Fibroblast of skin of right biceps (primary cell): Measurements from ENCODE around the gene HORMAD2.

ENCODE experiments used
- DNase-seq: peaks from one replicate; pipeline ENCODE4 v3.0.0-alpha.2; 2013

The HORMAD2 gene

DNA sequence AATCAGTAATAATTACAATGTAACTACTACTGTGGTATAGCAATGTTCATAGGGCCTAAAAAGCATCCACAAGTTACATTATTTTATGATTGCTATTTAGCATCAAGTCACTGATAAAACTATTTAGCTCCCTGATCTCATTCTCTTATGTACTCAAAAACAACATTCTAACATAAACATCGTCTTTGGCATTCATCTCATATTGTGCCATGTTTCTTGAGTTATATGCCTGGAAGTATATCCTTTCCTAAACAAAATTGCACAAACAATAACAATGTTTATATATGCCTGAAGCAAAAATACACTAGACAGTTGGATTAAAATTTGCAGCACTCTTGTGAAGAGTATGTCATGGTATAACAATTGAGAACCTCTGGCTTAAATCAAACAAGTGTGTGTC is 34.1 kb downstream of the HORMAD2 start:
- no peak for DNase-seq

DNA sequence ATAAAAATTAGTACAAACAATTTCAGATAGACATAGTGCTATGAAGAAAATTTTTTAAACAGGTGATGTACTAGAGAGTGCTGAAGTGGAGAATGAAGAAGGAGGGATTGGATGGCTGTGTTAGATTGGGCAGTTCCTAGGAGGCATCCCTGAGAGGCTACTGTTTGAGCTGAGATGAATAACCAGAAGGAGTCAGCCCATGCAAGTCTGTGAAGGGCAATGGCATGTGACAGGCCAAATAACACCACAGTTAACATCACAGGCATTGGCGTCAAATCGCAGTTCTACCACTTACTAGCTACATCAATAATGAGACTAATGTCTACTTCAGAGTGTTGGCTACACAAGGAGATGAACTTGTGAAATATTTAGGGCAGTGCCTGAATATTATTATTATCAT is 35.4 kb downstream of the HORMAD2 start:
- DNase-seq, result no peak

DNA sequence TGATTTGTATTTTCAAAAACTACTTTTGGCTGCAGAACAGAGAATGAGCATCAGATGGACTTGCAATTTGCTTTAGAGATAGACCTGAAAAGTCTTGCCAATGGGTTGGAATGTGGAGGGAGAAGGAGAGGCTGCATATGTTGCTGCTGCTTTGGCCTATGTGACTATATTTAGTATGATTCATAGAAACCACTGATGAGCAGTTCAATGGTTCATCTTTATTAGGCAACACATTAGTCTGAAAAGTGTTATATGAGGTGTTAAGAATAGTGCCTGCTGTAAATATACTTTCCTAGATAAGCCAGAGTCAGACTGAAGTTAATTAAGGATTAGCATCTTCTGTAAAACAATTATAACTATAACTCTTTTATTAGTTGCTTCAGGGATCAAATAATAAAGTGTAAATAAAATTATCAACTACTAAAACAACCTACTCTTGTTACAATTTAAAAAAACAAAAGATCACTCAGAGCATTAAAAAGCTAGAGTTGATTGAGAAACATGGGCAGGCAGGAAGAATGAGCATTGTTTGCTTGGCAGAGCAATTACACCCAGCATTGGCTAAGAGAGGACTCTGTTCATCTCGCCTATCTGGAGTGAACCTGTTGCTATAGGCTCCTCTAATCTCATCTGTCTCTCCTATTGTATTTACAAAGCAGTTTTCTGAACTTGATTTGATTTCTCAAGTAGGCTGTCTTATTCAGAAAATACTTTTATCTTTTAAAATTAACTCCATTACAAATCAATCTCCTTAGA is 36.3 kb downstream of the HORMAD2 start:
- peak; percentile 74 for DNase-seq

DNA sequence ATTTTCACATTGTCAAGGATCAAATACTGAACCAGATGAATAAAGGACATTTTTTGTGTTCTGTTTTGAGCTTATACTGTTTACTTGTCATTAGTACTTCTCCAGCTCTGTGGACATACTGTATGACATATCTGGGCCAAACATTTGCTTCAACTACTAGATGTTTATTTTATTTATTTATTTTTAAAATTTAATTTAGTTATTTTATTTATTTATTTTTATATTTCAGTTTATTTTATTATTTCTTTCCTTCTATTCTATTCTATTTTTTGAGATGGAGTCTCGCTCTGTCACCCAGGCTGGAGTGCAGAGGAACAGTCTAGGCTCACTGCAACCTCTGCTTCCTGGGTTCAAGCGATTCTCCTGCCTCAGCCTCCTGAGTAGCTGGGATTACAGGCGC is 37.0 kb downstream of the HORMAD2 start:
- no peak for DNase-seq

DNA sequence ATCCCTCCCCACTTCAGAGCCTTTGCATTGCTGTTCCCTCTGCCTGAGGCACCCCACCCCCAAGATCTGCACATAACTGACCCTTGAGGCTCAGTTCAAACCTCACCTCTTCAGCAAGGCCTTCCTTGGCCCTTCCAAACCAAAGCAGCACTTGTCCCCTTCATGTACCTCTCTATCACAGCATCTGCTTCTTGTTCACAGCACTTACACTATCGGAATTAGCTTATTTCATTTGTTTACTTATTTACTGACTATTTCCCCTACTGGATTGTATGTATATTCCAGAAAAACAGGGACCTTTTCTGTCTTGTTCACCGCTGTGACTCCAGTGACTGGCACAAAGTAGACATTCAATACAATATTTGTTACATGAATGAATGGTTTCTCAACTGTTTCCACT is 38.0 kb downstream of the HORMAD2 start:
- DNase-seq, result no peak

DNA sequence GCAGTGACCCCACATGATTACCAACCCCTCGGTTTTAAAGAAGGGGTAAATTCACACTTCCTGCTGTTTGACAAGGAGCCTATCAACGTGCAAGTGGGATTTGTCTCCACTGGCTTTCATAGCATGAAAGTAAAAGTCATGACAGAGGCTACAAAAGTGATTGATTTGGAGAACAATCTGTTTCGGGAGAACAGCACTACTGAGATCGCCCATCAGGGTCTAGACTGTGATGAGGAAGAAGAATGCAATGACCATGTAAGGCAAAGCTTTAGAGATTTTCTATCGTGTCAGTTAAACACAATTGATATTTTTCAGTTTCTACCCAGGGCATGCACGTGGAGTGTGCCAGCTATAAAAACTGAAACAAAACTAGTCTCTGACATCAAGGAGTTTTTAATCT is 41.7 kb downstream of the HORMAD2 start:
- DNase-seq, result no peak

DNA sequence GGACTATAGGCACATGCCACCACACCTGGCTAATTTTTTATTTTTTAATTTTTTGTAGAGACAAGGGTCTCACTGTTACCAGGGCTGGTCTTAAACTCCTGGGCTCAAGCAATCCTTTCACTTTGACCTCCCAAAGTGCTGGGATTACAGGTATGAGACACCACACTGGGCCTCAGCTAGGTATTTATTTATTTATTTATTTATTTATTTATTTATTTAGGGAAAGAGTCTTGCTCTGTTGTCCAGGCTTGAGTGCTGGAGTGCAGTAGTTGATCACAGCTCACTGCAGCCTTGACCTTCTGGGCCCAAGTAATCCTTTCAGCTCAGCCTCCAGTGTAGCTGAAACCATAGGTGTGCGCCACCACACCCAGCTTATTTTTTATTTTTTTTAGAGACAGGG is 43.2 kb downstream of the HORMAD2 start:
- no peak for DNase-seq

DNA sequence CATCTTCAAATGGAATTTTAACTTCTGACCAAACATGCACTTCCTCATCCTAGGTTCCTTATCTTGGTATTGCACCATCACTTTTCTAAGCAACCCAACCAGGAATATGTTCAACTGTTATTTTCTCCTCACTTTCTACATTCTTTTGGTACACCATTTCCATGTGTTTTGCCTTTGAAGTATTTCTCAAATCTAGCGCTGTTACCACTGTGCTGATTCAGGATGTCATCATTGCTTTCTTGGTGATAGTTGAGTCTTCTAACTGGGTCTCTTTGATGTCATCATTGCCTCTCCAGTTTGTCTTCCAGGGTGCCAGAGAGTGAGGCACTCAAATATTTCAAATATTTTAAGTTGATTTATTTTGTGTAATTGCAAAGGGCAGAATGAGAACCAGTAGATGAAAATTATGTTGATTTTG is 47.5 kb downstream of the HORMAD2 start:
- peak; percentile 72 for DNase-seq

GRCh38 chr22:30128511-30128910 is 48.2 kb downstream of the HORMAD2 start:
- no peak for DNase-seq

GRCh38 chr22:30129636-30130035 is 49.4 kb downstream of the HORMAD2 start:
- DNase-seq, result no peak

DNA sequence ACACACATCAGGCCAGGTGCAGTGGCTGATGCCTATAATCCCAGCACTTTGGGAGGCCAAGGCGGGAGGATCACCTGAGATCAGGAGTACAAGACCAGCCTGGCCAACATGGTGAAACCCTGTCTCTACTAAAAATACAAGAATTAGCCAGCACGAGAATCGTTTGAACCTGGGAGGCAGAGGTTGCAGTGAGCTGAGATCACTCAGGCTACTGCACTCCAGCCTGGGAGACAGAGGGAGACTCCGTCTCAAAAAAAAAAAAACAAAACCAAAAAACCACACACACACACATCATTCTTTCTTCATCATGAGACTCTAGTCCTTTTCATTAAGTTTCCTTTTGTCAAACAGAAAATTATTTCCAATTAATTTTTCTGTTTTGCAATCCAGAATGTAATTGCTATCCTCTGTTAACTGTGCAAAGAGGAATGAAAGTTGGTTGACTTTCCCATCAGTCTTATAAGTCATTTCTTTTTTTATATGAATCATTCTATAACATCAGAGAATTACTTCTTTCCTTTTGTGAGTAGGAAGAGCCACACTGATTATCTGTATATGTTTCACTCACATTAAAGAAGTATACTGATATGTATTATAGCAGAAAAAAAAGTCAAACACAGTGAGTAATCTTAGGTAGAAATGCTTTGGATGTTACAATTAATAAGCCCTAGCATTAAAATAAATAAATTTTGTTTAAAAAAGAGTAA is 52.2 kb downstream of the HORMAD2 start:
- DNase-seq, result no peak

DNA sequence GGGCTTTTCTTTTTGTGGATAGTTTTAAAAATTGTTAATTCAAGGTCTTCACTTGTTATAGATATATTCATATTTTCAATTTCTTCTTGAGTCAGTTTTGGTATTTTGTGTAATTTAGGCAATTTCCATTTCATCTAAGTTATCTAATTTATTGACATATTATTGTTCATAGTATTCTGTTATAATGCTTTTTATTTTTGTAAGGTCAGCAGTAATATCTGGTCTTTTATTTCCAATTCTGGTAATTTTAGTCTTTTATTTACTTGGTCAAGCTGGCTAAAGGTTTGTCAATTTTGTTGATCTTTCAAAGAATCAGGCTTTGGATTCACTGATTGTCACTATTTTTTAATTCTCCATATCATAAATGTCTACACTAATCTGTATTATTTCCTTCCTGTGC is 60.1 kb downstream of the HORMAD2 start:
- no peak for DNase-seq

- no peak for DNase-seq
Observed at GRCh38 chr22:30143265-30143664, 63.0 kb downstream of the HORMAD2 start.

DNA sequence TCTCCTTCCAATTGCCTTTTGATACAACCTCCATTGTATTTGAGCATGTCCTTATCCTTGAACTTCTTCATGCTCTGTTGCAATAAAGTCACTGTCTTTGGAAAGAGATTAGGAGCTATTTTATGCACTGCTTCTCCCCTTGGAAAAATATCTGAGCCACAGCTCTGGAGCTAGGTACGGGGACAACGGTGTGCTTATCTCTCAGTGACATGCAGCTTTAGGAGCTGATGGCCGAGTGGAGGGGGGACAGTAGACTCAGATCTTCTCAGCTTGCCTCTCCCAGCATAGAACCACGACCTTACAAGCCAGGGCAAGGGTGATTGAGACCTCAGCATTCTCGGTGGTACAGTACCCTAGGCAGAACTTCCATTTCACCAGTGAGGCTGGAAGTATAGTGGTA is 64.1 kb downstream of the HORMAD2 start:
- no peak for DNase-seq

DNA sequence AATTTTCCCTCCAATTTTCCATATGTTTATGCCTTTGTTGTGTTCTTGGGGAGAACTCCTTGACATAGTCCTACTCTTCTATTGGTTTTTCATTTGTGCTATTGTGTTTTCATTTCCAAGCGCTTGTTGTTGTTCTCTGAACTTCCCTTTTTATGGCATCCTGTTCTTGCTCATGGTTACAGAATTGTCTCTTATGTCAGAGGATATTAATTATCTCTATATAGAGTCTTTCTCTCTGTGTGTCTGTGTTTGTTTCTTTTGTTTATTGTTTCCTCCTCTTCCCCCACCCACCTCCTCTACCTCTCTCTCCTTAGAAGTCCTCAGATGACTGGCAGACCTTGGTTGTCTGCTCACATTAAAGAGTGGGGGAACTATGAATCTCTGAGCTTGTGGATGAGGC is 69.9 kb downstream of the HORMAD2 start:
- no peak for DNase-seq

GRCh38 chr22:30158277-30158676 is 78.0 kb downstream of the HORMAD2 start:
- no peak for DNase-seq

DNA sequence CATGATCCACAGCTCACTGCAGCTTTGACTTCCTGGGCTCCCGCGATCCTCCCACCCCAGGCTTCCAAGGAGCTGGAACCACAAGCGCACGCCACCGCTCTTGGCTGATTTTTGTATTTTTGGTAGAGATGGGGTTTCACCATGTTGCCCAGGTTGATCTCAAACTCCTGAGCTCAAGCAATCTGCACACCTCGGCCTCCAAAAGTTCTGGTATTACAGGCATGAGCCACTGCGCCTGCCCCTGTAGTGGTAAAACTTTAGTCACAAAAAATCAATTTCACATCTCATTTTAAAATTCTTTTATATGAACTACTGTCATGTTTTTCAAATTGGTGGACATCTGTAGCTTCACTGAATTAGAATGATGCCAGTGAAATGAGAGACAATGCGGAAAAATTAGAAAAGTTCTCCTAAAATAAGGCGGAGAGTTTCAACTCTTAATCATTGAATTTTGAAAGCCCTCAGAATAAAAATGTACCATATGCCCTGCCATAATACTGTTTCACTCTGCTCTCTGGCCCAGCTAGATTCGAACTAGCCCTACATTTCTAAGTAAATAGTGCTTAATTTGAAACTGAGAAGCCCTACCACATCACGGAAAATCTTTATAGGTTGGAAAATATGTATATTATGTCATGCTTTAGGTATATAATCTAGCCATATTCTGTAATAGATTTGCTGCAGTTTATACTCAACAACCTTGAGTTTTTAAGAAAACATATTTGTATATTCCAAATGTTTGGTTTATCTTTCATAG is 78.7 kb downstream of the HORMAD2 start:
- DNase-seq, result peak; percentile 10

- DNase-seq, result peak; percentile 72
Observed at GRCh38 chr22:30159561-30160353, 79.5 kb downstream of the HORMAD2 start.

DNA sequence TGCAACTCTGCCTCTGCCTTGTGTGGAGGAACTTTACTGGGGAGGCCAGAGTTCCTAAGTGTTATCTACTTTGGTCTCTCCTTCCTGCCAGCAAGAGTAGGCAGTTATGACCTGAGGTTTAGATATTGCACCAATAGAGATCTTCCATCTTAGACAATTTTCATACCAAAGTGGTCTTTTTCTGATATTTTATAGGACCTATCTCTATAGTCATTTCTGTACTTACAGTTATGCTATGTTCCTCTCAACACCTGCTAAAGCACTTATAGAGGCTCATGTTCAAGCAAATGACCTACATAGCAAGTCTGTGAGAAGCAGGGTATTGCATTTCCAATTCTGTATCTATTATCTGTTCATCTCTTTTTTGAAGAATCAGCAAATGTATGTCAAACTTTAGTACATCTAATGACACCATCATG is 80.8 kb downstream of the HORMAD2 start:
- DNase-seq, result no peak

DNA sequence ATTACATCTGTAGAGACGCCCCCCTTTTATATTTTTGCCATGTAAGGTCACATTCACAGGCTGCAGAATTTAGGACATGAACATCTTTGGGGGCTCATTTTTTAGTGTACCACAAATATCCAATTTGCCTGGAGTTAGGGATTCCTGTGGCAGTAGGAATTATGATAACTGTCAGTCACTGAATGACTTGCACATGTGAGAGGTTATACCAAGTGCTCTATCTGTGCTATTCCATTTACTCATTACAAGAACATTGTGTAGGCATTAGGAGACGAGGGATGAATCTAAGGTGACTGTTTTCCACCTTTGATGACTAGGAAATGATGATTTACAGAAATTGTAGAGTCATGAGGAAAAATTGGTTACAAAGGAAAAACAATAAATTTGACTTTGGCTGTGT is 87.0 kb downstream of the HORMAD2 start:
- peak; percentile 16 for DNase-seq

- no peak for DNase-seq
Observed at GRCh38 chr22:30167734-30168133, 87.5 kb downstream of the HORMAD2 start.

DNA sequence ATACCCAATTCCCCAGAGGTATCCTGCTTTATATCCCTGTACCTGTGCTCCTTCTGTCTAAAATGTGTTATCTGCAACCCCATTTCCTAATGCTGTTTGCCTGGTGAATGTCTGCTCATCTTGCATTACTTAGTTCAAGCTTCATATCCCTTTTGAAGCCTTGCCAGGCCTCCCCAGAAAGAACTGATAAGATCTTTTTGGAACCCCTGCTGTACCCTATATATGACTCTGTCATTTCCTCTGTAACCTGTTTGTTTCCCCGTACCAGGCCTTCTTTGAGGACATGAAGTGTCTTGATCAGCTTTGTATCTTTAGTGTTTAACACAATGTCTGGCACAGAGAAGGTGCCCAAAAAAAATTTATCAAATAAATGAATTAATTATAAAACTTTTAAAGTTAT is 88.7 kb downstream of the HORMAD2 start:
- DNase-seq, result no peak

DNA sequence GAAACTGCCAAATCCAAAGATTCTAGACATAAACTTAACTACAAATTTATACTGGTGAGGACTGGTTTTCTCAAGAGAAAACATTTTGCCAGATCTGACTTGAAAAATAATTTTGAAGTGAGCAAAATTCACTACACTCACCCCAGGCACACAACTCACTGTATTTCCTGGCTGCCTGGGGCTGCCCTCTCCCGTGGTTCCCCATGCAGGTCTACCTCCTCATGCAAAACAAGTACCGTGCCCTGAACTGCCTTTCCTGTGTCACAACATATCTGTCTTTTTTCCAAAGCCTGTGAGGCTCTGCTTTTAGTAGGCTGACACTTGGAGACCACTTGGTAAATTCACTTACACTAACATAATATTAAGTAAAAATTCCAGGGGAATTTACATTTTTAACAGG is 89.9 kb downstream of the HORMAD2 start:
- DNase-seq, result no peak
